Chondrocyte (in vitro differentiated cells): ENCODE data around the gene VWA3A. TPM values are rescaled to one million over a fixed set of nuclear protein-coding genes. Genes with fewer than 3 reads are reported as not detected.
"Not testable (repeated sequence)": the region's sequence is repeated elsewhere in the genome, so short reads cannot be mapped to it uniquely, and the experiment has no call there.

Experiments
- DNase-seq: peaks from one replicate; pipeline ENCODE4 v3.0.0; 2021; ENCODE audit warnings: mixed read lengths, low spot score
- H3K27ac Mint-ChIP-seq: one replicate; pipeline ENCODE4 v1.8.0; 2021; ENCODE audit warnings: mild to moderate bottlenecking, moderate library complexity, mixed read lengths; ENCODE audit not compliant: unreplicated experiment
- H3K27me3 Mint-ChIP-seq: 2 replicates; pipeline ENCODE4 v1.8.0; 2021; ENCODE audit warnings: low read depth, mixed read lengths
- H3K36me3 Mint-ChIP-seq: 2 replicates; pipeline ENCODE4 v1.8.0; 2021; ENCODE audit warnings: low read depth, mixed read lengths
- H3K4me1 Mint-ChIP-seq: 2 replicates; pipeline ENCODE4 v1.8.0; 2021; ENCODE audit warnings: low read depth, mild to moderate bottlenecking, mixed read lengths
- H3K4me3 Mint-ChIP-seq: one replicate; pipeline ENCODE4 v1.8.0; 2021; ENCODE audit warnings: mild to moderate bottlenecking, moderate library complexity, mixed read lengths; ENCODE audit not compliant: unreplicated experiment
- H3K9me3 Mint-ChIP-seq: 2 replicates; pipeline ENCODE4 v1.8.0; 2021; ENCODE audit warnings: low read depth, mixed read lengths
- CTCF ChIP-seq: fragments of 200-600 bp; sonication (generic); IDR thresholded peaks from 2 replicates; pipeline ENCODE4 v1.5.0; 2021; ENCODE audit warnings: antibody characterized with exemption, mild to moderate bottlenecking, moderate library complexity
- total RNA-seq: library from RNA; stranded (reverse); gene quantifications from 3 replicates; pipeline ENCODE4 v1.2.1, GENCODE V29; 2021

The VWA3A gene
- total RNA-seq, 1 donor from 2014 or later = not detected

GRCh38 chr16:22151246-22151998, 59.1 kb downstream of the VWA3A start:
- Mint-ChIP-seq H3K36me3 (no peaks in the 10 kb centered on the region), H3K27me3 (peaks cover 25% of the 10 kb centered on the region), H3K27ac (no peak overlapping the region), H3K4me3 (no peak overlapping the region), H3K9me3 (no peaks in the 10 kb centered on the region), H3K4me1 (no peaks in the 10 kb centered on the region)
- no peak for TF ChIP-seq CTCF
- DNase-seq = no peak

DNA sequence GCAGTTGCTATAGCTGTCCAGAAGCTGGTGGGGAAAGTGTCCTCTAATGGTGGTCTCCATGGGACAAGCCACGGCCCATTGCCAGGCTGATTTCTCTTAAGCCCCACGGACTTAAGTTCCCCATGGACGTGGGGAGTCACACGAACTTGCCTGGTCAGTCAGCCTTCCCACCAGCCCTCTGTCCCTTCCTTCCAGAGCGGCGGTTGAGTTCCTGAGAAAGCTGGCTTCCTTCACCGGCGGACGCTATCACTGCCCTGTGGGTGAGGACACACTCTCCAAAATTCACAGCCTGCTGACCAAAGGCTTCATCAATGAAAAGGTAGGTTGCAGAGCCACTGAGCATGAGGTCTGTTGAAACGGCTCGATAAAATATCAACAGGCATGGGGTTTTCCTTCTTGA, 60.0 kb downstream of the VWA3A start:
- no peak overlapping the region for H3K27ac Mint-ChIP-seq
- H3K9me3 Mint-ChIP-seq = no peaks in the 10 kb centered on the region
- DNase-seq = no peak
- TF ChIP-seq CTCF = no peak
- H3K4me1 Mint-ChIP-seq = no peaks in the 10 kb centered on the region
- H3K36me3 Mint-ChIP-seq = no peaks in the 10 kb centered on the region
- H3K4me3 Mint-ChIP-seq = no peak overlapping the region
- peaks cover 23% of the 10 kb centered on the region for H3K27me3 Mint-ChIP-seq

- H3K36me3 Mint-ChIP-seq, H3K4me1 Mint-ChIP-seq, H3K27ac Mint-ChIP-seq: not testable (repeated sequence)
Observed at GRCh38 chr16:22153078-22153477, 60.7 kb downstream of the VWA3A start.

DNA sequence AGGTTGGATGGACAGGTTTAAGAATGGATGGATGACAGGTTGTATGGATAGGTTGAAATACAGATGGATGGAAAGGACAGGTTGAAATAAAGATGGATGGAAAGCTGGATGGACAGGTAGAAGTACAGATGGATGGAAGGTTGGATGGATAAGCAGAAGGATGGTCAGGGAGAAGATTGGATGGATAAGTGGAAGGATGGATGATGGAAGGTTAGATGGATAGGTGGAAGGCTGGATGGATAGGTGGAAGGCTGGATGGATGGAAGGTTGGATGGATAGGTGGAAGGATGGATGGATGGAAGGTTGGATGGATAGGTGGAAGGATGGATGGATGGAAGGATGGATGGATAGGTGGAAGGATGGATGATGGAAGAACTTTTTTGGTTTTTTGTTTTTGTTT, 69.1 kb downstream of the VWA3A start:
- H3K9me3 Mint-ChIP-seq = peaks cover 5% of the 10 kb centered on the region
- no peak for DNase-seq
- peaks cover 38% of the 10 kb centered on the region for H3K27me3 Mint-ChIP-seq
- H3K4me3 Mint-ChIP-seq = no peak overlapping the region
- no peak for TF ChIP-seq CTCF
- no peaks in the 10 kb centered on the region for H3K4me1 Mint-ChIP-seq
- H3K36me3 Mint-ChIP-seq = peaks cover 4% of the 10 kb centered on the region
- no peak overlapping the region for H3K27ac Mint-ChIP-seq

More at GRCh38 chr16:22153078-22153477, 60.7 kb downstream of the VWA3A start:
- peaks cover 19% of the 10 kb centered on the region for H3K27me3 Mint-ChIP-seq
- not testable (repeated sequence) for H3K9me3 Mint-ChIP-seq, H3K4me3 Mint-ChIP-seq, DNase-seq

- Mint-ChIP-seq H3K4me1 (no peaks in the 10 kb centered on the region), H3K4me3 (no peak within 1 kb of the TSS), H3K27ac (no peak within 1 kb of the TSS), H3K27me3 (peaks cover 38% of the 10 kb centered on the region), H3K9me3 (peaks cover 5% of the 10 kb centered on the region), H3K36me3 (peaks cover 4% of the 10 kb centered on the region)
- no peak for DNase-seq
- no peak for TF ChIP-seq CTCF
Observed at GRCh38 chr16:22161999-22162655, 69.8 kb downstream of the VWA3A start, which contains the start of gene SDR42E2. Gene SDR42E2, plus strand, starts transcription at chr16:22162506. Its CDS starts 3,077 bp downstream, at chr16:22165583.
